Measurements from ENCODE around the gene ZMIZ1.

- TF ChIP-seq SUZ12 (IDR thresholded peaks at IDR 0.05; ENCODE audit: extremely low read depth, insufficient read depth, insufficient read length) (no peak), ZNF274 (IDR thresholded peaks at IDR 0.05; ENCODE audit: low read depth, low read length) (no peak), YY1 (IDR thresholded peaks at IDR 0.05; ENCODE audit: insufficient read depth, insufficient read length) (no peak)
These were observed 186.3 kb downstream of the ZMIZ1 start for GRCh38 chr10:79255007-79255507.

Measured in NT2/D1 (cell line).